Stimulated activated CD4-positive, alpha-beta T cell treated with anti-CD3 and anti-CD28 coated beads, Interleukin-15, amount 100 ng/mL, for 24 hours (primary cell): Measurements from ENCODE around the gene CEP70.
"Not testable (repeated sequence)": the region's sequence is repeated elsewhere in the genome, so short reads cannot be mapped to it uniquely, and the experiment has no call there.

Experiments used
- DNase-seq: peaks from one replicate; pipeline ENCODE4 v3.0.0-alpha.2; 2020

The CEP70 gene

DNA sequence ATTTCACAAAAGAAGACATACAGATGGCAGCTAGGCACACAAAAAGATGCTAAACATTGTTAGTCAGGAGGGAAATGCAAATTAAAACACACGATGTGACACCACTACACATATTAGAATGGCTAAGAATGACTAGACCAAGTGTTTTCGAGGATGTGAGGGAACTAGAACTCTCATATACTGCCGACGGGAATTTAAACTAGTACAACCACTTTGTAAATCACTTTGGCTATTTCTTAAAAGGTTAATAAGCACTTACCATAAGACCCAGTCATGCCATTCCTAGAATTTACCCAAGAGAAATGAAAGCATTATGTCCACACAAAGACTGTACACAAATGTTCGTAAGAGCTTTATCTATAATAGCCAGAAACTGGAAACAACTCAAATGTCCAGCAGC, 5.6 kb downstream of the CEP70 start:
- no peak for DNase-seq

DNA sequence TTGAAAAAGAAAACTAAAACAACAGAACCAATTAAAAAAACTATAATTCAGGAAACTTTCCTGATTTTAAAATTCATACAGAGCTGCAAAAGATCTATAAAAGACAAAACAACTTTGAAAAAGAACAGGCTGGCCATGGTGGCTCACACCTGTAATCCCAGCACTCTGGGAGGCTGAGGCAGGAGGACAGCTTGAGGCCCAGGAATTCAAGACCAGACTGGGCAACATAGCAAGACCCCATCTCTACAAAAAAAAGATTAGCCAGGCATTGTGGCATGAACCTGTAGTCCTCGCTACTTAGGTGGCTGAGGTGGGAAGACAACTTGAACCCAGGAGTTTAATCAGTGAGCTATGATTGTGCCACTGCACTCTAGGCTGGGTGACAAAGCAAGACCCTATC, 6.7 kb downstream of the CEP70 start:
- DNase-seq, result no peak

DNA sequence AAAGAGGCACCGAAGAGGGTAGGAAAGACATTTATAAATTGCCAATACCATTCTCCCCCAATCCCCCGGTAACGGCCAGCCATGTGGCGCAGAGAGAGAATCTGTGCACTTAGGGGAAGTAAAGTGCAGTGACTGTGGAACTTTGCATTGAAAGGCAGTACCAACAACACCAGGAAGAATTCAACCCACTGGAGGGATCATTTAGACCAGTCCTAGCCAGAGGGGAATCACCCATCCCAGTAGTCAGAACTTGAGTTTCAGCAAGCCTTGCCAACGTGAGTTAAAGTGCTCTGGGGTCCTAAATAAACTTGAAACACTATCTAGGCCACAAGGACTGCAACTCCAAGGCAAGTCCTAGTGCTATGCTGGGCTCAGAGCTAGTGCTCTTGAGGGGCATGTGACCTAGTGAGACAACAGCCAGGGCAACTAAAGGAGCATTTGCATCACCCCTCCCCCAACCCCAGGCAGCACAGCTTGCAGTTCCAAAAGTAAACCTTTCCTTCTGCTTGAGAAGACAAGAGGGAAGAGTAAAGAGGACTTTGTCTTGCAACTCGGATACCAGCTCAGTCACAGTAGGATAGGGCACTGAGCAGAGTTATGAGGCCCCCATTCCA, 15.0 kb downstream of the CEP70 start:
- no peak for DNase-seq

DNA sequence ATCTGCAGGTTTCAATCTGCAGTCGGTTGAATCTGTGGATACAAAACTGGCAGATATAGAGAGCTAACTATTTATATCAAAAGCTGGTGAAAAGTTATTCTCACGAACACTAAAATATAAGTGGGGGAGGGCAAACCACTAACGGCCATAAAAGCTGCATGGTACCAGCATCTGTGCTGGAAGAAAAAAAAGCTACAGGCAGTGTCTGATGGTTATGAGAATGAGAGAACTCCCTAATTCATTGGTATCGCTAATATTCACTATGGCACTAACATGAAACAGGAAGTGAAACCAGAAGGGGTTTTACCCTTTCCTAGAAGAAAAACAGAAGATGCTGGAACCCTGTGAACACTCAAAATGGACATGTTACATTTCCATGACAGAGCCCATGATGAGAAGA, 15.9 kb downstream of the CEP70 start:
- DNase-seq, result no peak

DNA sequence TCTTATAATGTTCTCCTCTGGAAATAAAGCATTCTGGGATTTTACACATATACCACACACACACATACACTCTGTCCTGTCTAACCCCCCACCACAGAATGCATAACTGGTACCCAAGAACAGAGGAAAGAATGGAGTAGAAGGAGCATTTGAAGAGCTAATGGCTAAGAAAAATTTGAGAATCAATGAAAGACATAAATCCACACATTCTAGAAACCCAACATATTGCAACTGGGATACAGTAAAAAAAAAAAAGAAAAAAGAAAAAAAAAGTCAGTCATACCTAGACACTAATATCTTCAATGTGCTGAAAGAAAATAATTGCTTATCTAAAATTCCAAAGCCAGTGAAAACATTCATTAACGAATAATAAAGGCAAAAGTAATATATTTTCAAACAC, 20.9 kb downstream of the CEP70 start:
- no peak for DNase-seq

DNA sequence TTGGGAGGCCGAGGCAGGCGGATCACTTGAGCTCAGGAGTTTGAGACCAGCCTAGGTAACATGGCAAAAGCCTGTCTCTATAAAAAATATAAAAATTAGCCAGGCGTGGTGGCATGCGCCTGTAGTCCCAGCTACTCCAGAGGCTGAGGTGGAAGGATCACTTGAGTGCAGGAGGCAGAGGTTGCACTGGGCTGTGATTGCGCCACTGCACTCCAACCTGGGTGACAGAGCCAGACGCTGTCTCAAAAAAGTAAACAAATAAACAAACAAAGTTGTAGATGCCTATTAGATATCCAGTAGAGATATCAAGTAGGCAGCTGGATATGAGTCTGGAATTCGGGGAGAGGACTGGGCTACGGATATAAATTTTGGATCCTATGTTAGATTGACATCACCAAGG, 24.4 kb downstream of the CEP70 start:
- DNase-seq, result not testable (repeated sequence)

DNA sequence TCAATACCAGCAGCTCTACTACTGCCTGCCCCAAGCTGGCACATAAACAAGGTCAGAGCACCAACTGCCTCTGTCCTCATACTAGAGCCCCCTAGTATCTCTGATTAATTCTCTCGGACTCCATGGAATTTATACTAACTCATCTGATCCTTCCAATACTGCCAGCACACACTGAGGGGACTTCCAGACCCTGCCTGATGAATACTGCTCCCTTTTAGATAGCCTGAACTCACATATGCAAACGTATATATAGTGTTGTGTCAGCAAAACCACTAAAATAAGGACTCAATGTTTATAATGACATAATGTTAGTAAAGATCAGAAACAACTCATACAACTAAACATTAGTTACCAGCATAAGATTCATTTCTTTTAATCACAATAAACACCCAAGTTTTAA, 25.0 kb downstream of the CEP70 start:
- no peak for DNase-seq

DNA sequence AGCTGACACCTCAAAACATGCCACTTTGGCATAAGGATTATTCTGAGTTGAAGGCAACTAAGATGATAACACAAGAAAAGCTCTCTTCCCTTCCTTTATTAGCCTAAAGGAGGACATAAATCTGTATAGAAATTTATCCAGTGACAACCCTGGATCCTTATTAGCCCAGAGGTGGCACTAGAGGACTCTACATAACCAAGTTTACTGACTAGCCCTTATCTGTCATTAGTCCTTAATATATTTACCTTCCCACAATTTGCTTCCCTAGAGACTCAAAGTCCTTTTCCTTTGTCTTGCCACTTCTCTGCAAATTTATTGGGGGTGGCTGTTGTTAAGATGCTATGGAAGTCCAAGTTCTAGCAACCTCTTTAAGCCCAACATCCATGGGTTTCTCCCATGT, 26.7 kb downstream of the CEP70 start:
- no peak for DNase-seq

DNA sequence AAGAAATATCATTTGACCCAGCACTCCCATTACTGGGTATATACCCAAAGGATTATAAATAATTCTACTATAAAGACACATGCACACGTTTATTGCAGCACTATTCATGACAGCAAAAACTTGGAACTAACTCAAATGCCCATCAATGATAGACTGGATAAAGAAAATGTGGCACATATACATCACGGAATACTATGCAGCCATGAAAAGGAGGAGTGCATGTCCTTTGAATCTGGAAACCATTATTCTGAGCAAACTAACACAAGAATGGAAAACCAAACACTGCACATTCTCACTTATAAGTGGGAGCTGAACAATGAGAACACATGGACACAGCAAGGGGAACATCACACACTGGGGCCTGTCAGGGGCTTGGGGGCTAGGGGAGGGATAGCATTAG, 27.8 kb downstream of the CEP70 start:
- DNase-seq, result not testable (repeated sequence)

DNA sequence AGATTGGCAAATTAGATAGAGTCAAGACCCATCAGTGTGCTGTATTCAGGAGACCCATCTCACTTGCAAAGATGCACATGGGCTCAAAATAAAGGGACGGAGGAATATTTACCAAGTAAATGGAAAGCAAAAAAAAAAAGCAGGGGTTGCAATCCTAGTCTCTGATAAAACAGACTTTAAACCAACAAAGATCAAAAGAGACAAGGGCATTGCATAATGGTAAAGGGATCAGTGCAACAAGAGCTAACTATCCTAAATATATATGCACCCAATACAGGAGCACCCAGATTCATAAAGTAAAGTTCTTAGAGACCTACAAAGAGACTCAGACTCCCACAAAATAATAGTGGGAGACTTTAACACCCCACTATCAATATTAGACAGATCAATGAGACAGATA, 31.2 kb downstream of the CEP70 start:
- DNase-seq, result not testable (repeated sequence)

DNA sequence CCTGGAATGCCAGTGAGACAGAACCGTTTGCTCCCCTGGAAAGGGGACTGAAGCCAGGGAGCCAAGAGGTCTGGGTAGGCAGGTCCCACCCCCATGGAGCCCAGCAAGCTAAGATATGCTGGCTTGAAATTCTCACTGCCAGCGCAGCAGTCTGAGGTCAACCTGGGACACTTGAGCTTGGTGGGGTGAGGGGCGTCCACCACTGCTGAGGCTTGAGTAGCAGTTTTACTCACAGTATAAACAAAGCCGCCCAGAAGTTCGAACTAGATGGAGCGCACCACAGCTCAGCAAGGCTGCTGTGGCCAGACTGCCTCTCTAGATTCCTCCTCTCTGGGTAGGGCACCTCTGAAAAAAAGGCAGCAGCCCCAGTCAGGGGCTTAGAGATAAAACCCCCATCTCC, 33.6 kb downstream of the CEP70 start:
- no peak for DNase-seq

DNA sequence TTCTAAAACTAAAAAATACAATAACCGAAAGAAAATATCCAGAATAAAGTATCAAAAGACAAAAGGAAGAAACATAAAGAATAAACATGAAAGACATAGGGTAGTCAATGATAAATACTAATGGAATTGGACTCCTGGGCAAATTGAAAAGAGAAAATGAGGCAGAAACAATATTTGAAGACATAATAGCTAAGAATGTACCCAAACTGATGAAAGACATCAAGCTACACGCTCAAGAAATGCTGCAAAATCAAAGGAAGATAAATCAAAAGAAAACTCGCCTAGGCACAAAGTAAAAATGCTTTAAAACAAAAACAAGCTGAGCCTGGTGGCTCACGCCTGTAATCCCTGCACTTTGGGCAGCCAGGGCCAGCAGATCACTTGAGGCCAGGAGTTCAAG, 34.9 kb downstream of the CEP70 start:
- DNase-seq, result no peak

DNA sequence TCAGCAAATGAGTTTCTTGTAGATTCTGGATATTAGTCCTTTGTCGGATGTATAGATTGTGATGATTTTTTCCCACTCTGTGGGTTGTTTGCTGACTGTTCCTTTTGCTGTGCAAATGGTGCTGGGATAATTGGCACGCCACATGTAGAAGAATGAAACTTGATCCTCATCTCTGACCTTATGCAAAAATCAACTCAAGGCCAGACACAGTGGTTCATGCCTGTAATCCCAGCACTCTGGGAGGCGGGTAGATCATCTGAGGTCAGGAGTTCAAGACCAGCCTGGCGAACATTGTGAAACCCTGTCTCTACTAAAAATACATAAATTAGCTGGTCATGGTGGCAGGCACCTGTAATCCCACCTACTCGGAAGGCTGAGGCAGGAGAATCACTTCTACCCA, 39.3 kb downstream of the CEP70 start:
- not testable (repeated sequence) for DNase-seq

DNA sequence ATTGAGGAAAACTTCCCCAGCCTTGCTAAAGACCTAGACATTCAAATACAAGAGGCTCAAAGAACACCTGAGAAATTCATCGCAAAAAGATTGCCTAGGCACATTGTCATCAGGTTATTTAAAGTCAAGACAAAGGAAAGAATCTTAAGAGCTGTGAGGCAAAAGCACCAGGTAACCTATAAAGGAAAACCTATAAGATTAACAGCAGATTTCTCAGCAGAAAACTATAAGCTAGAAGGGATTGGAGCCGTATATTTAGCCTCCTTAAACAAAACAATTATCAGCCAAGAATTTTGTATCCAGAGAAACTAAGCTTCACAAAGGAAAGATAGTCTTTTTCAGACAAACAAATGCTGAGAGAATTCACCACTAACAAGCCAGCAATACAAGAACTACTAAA, 43.1 kb downstream of the CEP70 start:
- not testable (repeated sequence) for DNase-seq

DNA sequence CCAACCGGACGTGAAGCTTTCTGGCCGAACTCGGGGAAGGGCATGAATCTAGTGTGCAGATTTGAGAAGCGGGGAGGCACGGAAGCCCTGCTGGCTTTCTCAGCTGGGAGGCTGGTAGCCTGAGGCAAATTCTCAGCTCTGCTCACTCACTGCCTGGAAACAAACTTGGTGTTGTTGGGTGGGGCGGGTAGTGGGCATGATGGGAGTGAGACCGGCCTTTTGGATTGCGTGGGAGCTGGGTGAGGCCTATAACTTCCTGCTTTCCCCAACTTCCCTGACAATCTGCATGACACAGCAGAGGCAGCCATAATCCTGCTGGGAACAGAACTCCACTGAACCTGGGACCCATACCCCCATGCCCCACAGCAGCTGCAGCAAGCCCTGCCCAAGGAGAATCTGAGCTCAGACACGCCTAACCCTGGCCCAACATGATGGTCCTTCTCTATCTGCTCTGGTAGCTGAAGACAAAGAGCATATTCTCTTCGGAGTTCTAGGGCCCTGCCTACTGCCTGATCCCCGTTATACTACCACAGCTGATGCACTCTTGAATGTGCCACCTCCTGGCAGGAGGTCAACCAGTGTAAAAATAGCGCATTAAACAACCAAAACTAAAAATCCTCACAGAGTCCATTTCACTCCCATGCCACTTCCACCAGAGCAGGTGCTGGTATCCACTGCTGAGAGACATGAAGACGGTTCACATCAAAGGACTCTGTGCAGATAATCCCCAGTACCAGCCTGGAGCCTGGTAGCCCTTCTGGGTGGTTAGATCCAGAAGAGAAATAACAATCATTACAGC, 44.7 kb downstream of the CEP70 start:
- no peak for DNase-seq

DNA sequence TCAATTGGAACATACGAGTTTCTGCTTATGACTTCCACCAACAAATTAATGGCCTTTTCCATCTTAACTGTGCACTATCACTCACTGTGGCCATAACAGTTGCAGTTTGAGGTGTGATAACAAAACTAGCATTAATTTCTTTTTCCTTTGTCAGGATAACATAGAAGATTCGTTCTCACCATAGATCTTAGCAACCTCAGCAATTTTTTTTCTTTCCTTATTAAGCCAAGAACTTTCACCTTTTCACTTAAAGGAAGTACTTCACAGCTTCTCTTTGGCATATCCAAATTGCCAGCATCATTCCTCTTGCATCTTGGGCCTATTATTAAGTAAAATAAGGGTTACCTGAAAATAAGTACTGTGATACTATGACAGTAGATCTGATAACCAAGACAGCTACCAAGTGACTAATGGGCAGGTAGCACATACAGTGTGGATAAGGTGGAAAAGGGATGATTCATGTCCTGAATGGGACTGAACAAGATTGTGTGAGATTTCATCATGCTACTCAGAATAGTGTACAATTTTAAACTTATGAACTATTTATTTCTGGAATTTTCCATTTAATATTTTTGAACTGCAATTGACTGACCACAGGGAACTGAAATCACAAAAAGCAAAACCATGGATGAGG, 46.6 kb downstream of the CEP70 start:
- DNase-seq, result no peak

DNA sequence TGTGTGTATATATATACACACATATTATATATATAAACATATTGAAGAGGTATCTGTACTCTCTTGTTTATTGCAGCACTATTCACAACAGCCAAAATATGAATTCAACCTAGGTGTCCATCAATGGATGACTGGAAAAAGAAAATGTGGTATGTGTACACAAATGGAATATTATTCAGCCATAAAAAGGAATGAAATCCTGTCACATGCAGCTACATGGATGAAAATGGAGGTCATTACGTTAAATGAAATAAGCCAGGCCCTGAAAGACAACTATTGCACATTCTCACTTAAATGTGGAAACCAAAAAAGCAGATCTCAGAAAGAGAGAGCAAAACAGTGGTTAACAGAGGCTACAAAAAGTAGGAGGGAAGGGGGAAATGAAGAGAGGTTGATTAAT, 49.5 kb downstream of the CEP70 start:
- no peak for DNase-seq

DNA sequence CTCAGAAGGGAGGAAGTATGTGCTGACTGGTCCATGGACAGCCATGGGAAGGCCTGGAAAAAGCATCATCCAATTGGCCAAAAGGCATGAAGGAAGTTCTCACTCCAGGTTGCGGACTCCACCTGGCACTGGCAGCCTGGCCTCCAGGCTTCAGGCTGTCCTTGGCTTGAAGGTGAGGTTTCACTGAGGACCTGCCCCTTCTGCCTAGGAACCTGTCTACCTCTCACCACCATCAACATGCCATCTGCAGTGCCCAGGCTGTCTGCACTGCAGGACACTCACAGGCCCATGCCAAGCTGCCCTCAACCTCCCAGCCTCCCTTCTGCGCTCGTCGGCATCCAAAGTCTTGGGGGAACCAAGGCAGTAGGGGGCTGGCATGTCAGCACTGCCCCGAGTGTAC, 51.1 kb downstream of the CEP70 start:
- no peak for DNase-seq

DNA sequence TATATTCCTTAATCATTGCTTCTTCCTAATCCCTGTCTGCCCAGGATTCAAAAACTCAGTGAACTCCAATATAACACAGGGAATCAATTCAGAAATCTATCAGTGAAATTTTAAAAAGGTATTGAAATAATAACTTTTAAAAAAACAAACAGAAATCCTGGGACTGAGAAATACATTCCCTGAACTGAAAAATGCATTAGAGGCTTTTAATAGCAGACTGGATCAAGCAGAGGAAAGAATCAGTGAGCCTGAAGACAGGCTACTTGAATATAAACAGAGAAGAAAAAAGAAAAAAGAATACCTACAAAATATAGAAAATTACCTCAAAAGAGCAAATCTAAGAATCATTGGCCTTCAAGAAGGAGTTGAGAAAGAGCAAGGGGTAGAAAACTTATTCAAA, 54.7 kb downstream of the CEP70 start:
- DNase-seq, result no peak

DNA sequence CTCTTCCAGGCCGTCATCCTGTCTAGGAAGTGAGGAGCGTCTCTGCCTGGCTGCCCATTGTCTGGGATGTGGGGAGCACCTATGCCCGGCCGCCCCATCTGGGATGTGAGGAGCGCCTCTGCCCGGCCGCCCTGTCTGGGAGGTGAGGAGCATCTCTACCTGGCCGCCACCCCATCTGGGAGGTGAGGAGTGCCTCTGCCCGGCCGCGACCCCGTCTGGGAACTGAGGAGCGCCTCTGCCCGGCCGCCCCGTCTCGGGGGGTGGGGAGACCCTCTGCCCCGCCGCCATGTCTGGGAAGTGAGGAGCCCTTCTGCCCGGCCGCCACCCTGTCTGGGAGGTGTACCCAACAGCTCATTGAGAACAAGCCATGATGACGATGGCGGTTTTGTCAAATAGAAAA, 72.6 kb downstream of the CEP70 start:
- DNase-seq, result not testable (repeated sequence)

DNA sequence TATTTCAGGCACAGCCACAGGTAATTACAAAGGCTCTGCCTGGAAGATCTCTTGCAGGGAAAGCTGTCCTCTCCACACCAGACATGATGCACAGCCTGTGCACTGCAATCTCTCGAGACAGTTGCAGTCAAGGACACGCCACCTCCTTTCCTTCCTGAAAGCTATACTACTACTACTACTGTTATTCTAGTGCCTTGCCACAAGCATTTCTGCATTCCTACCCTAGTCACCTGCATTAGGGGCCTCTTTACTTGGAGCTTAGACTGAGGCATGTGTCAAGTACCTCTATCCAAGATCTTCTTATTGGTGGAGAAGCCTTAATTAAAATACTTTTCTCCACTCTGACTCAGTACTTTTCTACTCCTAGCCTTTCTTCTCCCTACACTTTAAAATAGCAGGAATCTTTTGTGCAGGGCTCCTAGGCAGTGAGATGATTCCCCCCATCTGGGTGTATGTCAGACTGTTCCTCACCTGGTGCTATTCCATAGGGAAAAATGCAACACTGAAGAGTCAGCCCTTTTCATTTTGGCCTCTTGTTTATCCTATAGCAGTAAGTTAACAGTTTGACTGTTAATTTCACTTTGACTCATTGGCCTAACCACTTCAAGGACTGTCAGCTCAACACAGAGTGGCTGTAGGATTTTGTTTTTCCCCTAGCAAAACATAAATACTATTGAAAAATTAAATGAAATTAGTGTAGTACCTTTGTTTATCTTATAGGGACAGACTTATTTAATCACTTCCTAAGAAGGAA, 80.8 kb downstream of the CEP70 start:
- no peak for DNase-seq

DNA sequence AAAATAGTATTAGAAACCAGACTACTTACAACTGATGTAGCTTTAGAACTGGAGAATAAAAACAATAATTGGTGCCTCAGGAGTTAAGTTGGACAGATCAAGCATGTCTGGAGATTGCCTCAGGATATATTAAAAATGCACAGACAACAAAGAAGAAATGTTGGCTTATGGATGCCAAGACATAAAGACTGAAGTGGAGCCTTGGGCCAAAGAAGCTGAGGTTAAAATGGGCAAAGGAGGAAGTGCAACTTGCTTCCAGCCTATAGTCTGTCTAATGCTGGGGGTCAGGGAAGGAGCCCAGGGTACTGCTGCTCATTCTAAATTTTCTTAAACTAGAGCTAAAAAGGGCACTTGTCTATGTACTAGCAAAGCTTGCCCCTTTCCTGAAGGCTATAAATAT, 82.1 kb downstream of the CEP70 start:
- DNase-seq, result no peak

DNA sequence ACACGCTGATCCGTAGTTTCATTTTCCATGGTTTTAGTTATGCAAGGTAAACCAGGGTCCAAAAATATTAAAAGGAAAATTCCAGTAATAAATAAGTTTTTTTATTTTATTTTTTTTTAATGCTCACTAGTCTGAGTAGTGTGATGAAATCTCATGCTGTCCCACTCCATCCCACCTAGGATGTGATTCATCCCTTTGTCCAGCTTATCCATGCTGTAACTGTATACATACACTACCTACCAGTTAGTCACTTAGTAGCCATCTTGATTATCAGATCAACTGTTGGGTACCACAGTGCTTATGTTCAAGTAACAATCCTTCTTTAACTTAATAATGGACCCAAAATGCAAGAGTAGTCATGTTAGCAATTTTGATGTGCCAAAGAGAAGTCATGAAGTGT, 84.5 kb downstream of the CEP70 start:
- DNase-seq, result no peak

DNA sequence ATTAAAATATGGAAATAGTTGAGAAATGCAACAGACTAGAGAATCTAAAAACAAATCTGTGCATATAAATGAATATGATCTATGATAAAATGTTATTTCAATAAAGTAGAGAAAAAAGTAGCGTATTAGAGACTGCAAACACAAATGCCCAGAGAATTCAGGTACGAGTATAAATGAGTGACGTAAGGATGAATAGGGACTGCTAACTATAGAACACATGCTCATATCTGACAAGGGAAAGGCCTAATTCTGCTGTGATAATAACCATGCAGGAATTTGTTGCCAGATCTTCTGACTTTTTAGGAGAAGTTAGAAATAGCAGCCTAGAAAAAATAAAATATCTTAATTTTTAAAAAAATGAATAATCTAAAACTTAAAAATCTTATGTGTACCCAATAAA, 86.5 kb downstream of the CEP70 start:
- no peak for DNase-seq
